ENCODE data around the gene KRT31.

GRCh38 chr17:41406205-41406604, 8.8 kb upstream of the KRT31 start:
- peak; percentile 57 for TF ChIP-seq CTCF (IDR thresholded peaks at IDR 0.05)
- no peak for TF ChIP-seq REST (IDR thresholded peaks at IDR 0.05; ENCODE audit: insufficient read depth in 1 of 2, low read depth in 2 of 2, low read length in 1 of 2)
- no peak for TF ChIP-seq SIN3A (IDR thresholded peaks at IDR 0.05; ENCODE audit: borderline replicate concordance, insufficient read depth, low read depth, low read length)
- TF ChIP-seq POLR2AphosphoS5 (IDR thresholded peaks at IDR 0.05; ENCODE audit: low read depth, low read length), result no peak

Data from Panc1 (cell line).